ENCODE results near the gene TOMM5. TPM values are rescaled to one million over a fixed set of nuclear protein-coding genes. Genes with fewer than 3 reads are reported as not detected.
"Not testable (repeated sequence)": the region's sequence is repeated elsewhere in the genome, so short reads cannot be mapped to it uniquely, and the experiment has no call there.

The TOMM5 gene
- total RNA-seq, 1 donor from 2014 or later: 84.9 TPM

GRCh38 chr9:37611014-37611413, 18.6 kb upstream of the TOMM5 start:
- no peak for DNase-seq

GRCh38 chr9:37609735-37610397, 17.5 kb upstream of the TOMM5 start:
- DNase-seq: no peak

GRCh38 chr9:37608250-37608649, 15.9 kb upstream of the TOMM5 start:
- no peak for DNase-seq

- DNase-seq: no peak
Measured at GRCh38 chr9:37604296-37604695, 11.9 kb upstream of the TOMM5 start.

GRCh38 chr9:37602817-37603216, 10.4 kb upstream of the TOMM5 start:
- DNase-seq: no peak

- not testable (repeated sequence) for DNase-seq
Measured at GRCh38 chr9:37602061-37602460, 9.7 kb upstream of the TOMM5 start.

- DNase-seq: no peak
Measured at GRCh38 chr9:37596504-37596903, 4.1 kb upstream of the TOMM5 start.

- DNase-seq: no peak
Measured at GRCh38 chr9:37593883-37594448, 1.6 kb upstream of the TOMM5 start.

GRCh38 chr9:37587521-37587920, 4.9 kb downstream of the TOMM5 start:
- peak; percentile 30 for DNase-seq

GRCh38 chr9:37583522-37584121, 8.8 kb downstream of the TOMM5 start:
- DNase-seq: no peak

GRCh38 chr9:37582548-37583157, 9.7 kb downstream of the TOMM5 start:
- peak; percentile 87 for DNase-seq

GRCh38 chr9:37575921-37576721, 16.3 kb downstream of the TOMM5 start, which contains the start of gene FBXO10:
Gene FBXO10, minus strand, starts transcription at chr9:37576380. Its CDS starts 34,612 bp downstream, at chr9:37541768.
- peak; percentile 78 for DNase-seq

- no peak for DNase-seq
Measured at GRCh38 chr9:37575511-37575914, 16.9 kb downstream of the TOMM5 start.

- DNase-seq: no peak
Measured at GRCh38 chr9:37575001-37575400, 17.4 kb downstream of the TOMM5 start.

GRCh38 chr9:37574241-37574721, 18.1 kb downstream of the TOMM5 start:
- DNase-seq: no peak

GRCh38 chr9:37571282-37571681, 21.1 kb downstream of the TOMM5 start:
- no peak for DNase-seq

- DNase-seq: no peak
Measured at GRCh38 chr9:37566716-37567115, 25.7 kb downstream of the TOMM5 start.

GRCh38 chr9:37565661-37566618, 26.5 kb downstream of the TOMM5 start:
- DNase-seq: no peak

- no peak for DNase-seq
Measured at GRCh38 chr9:37564916-37565315, 27.5 kb downstream of the TOMM5 start.

GRCh38 chr9:37563806-37564513, 28.4 kb downstream of the TOMM5 start:
- no peak for DNase-seq

- no peak for DNase-seq
Measured at GRCh38 chr9:37562826-37563225, 29.6 kb downstream of the TOMM5 start.
